H1 (cell line): ENCODE results near the gene EPB41L4A. TPM values are rescaled to one million over a fixed set of nuclear protein-coding genes. Genes with fewer than 3 reads are reported as not detected.

ENCODE experiments used
- CHD7 ChIP-seq: fragments of 300-600 bp; sonication (generic); IDR thresholded peaks from 2 replicates; pipeline ENCODE4 v1.7.1; 2012; ENCODE audit warnings: low read length, moderate library complexity, mild to moderate bottlenecking, inconsistent platforms; ENCODE audit not compliant: insufficient replicate concordance
- CREB1 ChIP-seq: IDR thresholded peaks from 2 replicates; pipeline ENCODE4 v1.6.1; 2012; ENCODE audit warnings: inconsistent platforms
- JUN ChIP-seq: IDR thresholded peaks from 2 replicates; pipeline ENCODE4 v1.6.1; 2011; ENCODE audit warnings: low read depth, mild to moderate bottlenecking, improper control_type of control experiment, low read length
- SP2 ChIP-seq: IDR thresholded peaks from 2 replicates; pipeline ENCODE4 v1.6.1; 2012; ENCODE audit warnings: mild to moderate bottlenecking, low read length, inconsistent platforms
- TBP ChIP-seq: IDR thresholded peaks from 2 replicates; pipeline ENCODE4 v1.6.1; 2011; ENCODE audit warnings: low read depth, low read length, improper control_type of control experiment
- polyA plus RNA-seq, 7 experiments: library from polyadenylated mRNA; depleted of rRNA in 3 of 7; stranded (reverse) in 5 of 7; unstranded in 2 of 7; fragments of >200 nt in 5 of 7; fragments of 200-250 nt in 2 of 7; gene quantifications; 1 replicate in 5 of 7; 2 replicates in 1 of 7; 4 replicates in 1 of 7; pipeline versions ENCODE4 v1.2.1 to v1.2.3, GENCODE V29; 2011 to 2013; ENCODE audit warnings: missing spikeins in 2 of 7, mixed read lengths in 2 of 7
- total RNA-seq: library from RNA; stranded (reverse); fragmentation: NEBNext Ultra II Directional; extraction: Animal tissue kit (Norgen Biotek cat#: 25700); gene quantifications from 2 replicates; pipeline ENCODE4 v1.2.1, GENCODE V29; 2021

Gene EPB41L4A
- total and polyA plus RNA-seq, 2 of the 8 experiments (the other 6 are each of a cell fraction or from before 2014, with no cell fraction given), result 1.6 to 4.6 TPM

GRCh38 chr5:112203229-112203628 lies 215.8 kb downstream of the EPB41L4A start (continued):
- TF ChIP-seq CHD7, result no peak
- TF ChIP-seq TBP, result no peak
- no peak for TF ChIP-seq CREB1
- no peak for TF ChIP-seq SP2
- TF ChIP-seq JUN, result no peak
